ENCODE measurements around the gene MORC4. TPM values are rescaled to one million over a fixed set of nuclear protein-coding genes. Genes with fewer than 3 reads are reported as not detected.

The MORC4 gene
- polyA plus RNA-seq, 2 donors = 4.4 to 8.0 TPM

DNA sequence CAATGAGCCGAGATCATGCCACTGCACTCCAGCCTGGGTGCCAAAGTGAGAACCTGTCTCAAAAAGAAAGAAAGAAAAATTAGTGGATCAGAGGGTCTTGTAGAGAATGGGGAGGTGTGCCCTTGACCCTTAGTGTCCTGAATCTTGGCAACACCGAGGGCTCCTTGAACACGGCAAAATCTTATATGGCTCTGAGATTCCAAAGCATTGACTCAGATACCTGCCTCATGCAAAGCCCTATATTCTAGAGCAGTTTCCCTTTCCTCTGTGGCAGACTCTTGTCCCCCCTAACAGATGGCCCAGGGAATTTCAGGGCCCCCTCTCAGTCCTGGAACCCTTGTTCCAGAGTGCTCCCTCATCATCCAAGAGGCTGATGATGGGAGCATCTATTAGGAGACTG is 73.0 kb downstream of the MORC4 start:
- Histone ChIP-seq H3K4me3 (ENCODE audit: low read depth in 1 of 2, low read length in 2 of 2) (no peak overlapping the region), H3K4me1 (ENCODE audit: control insufficient read depth in 2 of 2, insufficient read depth in 2 of 2, low read length in 1 of 2) (no peaks in the 10 kb centered on the region), H3K9me3 (ENCODE audit: control insufficient read depth in 2 of 2, insufficient read depth in 1 of 2, low read depth in 1 of 2, low read length in 1 of 2) (no peaks in the 10 kb centered on the region), H3K36me3 (ENCODE audit: control insufficient read depth in 2 of 2, insufficient read depth in 2 of 2, low read length in 1 of 2) (no peaks in the 10 kb centered on the region), H3K27ac (ENCODE audit: low read depth in 2 of 2, low read length in 1 of 2) (no peak overlapping the region), H3K27me3 (ENCODE audit: control insufficient read depth in 1 of 2, insufficient read depth in 2 of 2, low read length in 2 of 2) (peaks cover 0 to 3% of the 10 kb centered on the region in 2 donors)
- WGBS, 2 donors = 82 to 85% methylated on average over 3 of the region's 3 CpGs

GRCh38 chrX:106921637-106922036 is 78.4 kb downstream of the MORC4 start:
- WGBS, 2 donors = 66 to 69% methylated on average over 2 of the region's 2 CpGs
- no peaks in the 10 kb centered on the region for H3K9me3 ChIP-seq (ENCODE audit: control insufficient read depth in 2 of 2, insufficient read depth in 1 of 2, low read depth in 1 of 2, low read length in 1 of 2)
- H3K4me1 ChIP-seq (ENCODE audit: control insufficient read depth in 2 of 2, insufficient read depth in 2 of 2, low read length in 1 of 2) = peaks cover 0 to 3% of the 10 kb centered on the region in 2 donors
- peaks cover 0 to 9% of the 10 kb centered on the region in 2 donors for H3K27me3 ChIP-seq (ENCODE audit: control insufficient read depth in 1 of 2, insufficient read depth in 2 of 2, low read length in 2 of 2)
- no peaks in the 10 kb centered on the region for H3K36me3 ChIP-seq (ENCODE audit: control insufficient read depth in 2 of 2, insufficient read depth in 2 of 2, low read length in 1 of 2)
- H3K27ac ChIP-seq (ENCODE audit: low read depth in 2 of 2, low read length in 1 of 2) = no peak overlapping the region
- H3K4me3 ChIP-seq (ENCODE audit: low read depth in 1 of 2, low read length in 2 of 2) = no peak overlapping the region

GRCh38 chrX:106919932-106920452 is 80.0 kb downstream of the MORC4 start, which contains the start of gene CLDN2:
Gene CLDN2, plus strand, starts transcription at chrX:106920402. Its CDS starts 7,827 bp downstream, at chrX:106928229.
- peaks cover 0 to 3% of the 10 kb centered on the region in 2 donors for H3K4me1 ChIP-seq (ENCODE audit: control insufficient read depth in 2 of 2, insufficient read depth in 2 of 2, low read length in 1 of 2)
- peaks cover 0 to 14% of the 10 kb centered on the region in 2 donors for H3K27me3 ChIP-seq (ENCODE audit: control insufficient read depth in 1 of 2, insufficient read depth in 2 of 2, low read length in 2 of 2)
- H3K27ac ChIP-seq (ENCODE audit: low read depth in 2 of 2, low read length in 1 of 2) = no peak within 1 kb of the TSS
- no peaks in the 10 kb centered on the region for H3K36me3 ChIP-seq (ENCODE audit: control insufficient read depth in 2 of 2, insufficient read depth in 2 of 2, low read length in 1 of 2)
- no peaks in the 10 kb centered on the region for H3K9me3 ChIP-seq (ENCODE audit: control insufficient read depth in 2 of 2, insufficient read depth in 1 of 2, low read depth in 1 of 2, low read length in 1 of 2)
- WGBS, 2 donors = 52 to 54% methylated on average over 2 of the region's 2 CpGs
- no peak within 1 kb of the TSS for H3K4me3 ChIP-seq (ENCODE audit: low read depth in 1 of 2, low read length in 2 of 2)

GRCh38 chrX:106917830-106918500 is 82.0 kb downstream of the MORC4 start:
- 27 to 42% methylated on average over 6 of the region's 6 CpGs for WGBS, 2 donors
- H3K27ac ChIP-seq (ENCODE audit: low read depth in 2 of 2, low read length in 1 of 2) = no peak overlapping the region
- H3K27me3 ChIP-seq (ENCODE audit: control insufficient read depth in 1 of 2, insufficient read depth in 2 of 2, low read length in 2 of 2) = peaks cover 0 to 17% of the 10 kb centered on the region in 2 donors
- peaks cover 0 to 3% of the 10 kb centered on the region in 2 donors for H3K4me1 ChIP-seq (ENCODE audit: control insufficient read depth in 2 of 2, insufficient read depth in 2 of 2, low read length in 1 of 2)
- no peaks in the 10 kb centered on the region for H3K36me3 ChIP-seq (ENCODE audit: control insufficient read depth in 2 of 2, insufficient read depth in 2 of 2, low read length in 1 of 2)
- H3K9me3 ChIP-seq (ENCODE audit: control insufficient read depth in 2 of 2, insufficient read depth in 1 of 2, low read depth in 1 of 2, low read length in 1 of 2) = no peaks in the 10 kb centered on the region
- no peak overlapping the region for H3K4me3 ChIP-seq (ENCODE audit: low read depth in 1 of 2, low read length in 2 of 2)

DNA sequence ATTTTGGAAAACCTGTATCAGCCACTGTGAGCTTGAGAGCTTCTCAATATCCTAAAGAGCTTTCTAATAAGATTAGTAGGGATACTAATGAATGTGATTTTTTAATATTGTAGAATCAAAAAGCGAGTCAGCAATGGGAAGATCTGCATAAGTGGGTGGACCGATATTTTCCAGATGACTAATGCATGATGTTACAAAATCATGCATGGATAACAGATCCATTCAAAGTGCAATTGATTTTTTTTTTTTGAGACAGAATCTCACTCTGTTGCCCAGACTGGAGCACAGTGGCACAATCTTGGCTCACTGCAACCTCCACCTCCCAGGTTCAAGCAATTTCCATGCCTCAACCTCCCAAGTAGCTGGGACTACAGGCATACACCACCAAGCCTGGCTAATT is 87.1 kb downstream of the MORC4 start:
- Histone ChIP-seq H3K4me3 (ENCODE audit: low read depth in 1 of 2, low read length in 2 of 2) (no peak overlapping the region), H3K27ac (ENCODE audit: low read depth in 2 of 2, low read length in 1 of 2) (no peak overlapping the region), H3K4me1 (ENCODE audit: control insufficient read depth in 2 of 2, insufficient read depth in 2 of 2, low read length in 1 of 2) (no peaks in the 10 kb centered on the region), H3K27me3 (ENCODE audit: control insufficient read depth in 1 of 2, insufficient read depth in 2 of 2, low read length in 2 of 2) (peaks cover 0 to 13% of the 10 kb centered on the region in 2 donors), H3K36me3 (ENCODE audit: control insufficient read depth in 2 of 2, insufficient read depth in 2 of 2, low read length in 1 of 2) (no peaks in the 10 kb centered on the region), H3K9me3 (ENCODE audit: control insufficient read depth in 2 of 2, insufficient read depth in 1 of 2, low read depth in 1 of 2, low read length in 1 of 2) (no peaks in the 10 kb centered on the region)
- 31 to 59% methylated on average over 2 of the region's 2 CpGs for WGBS, 2 donors

DNA sequence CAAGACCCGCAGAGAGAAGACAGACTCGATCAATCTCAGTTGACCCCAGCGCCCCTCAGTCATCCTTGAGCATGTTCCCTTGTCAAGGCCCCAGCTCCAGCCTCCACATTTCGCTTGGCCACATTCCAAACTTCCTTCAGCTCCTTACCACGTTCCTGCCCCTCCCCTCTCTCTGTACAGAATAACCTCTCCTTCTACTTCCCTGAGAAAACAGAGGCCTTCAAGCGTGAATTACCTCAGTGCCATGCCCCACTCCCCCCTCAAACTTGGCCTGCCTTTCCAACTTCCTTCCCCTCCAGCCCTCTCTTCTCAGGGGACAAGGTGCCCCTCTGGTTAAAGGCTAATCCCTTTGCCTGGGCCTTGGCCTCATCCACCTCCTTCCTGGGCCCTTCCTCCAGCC is 93.7 kb downstream of the MORC4 start:
- Histone ChIP-seq H3K9me3 (ENCODE audit: control insufficient read depth in 2 of 2, insufficient read depth in 1 of 2, low read depth in 1 of 2, low read length in 1 of 2) (no peaks in the 10 kb centered on the region), H3K4me3 (ENCODE audit: low read depth in 1 of 2, low read length in 2 of 2) (no peak overlapping the region), H3K27ac (ENCODE audit: low read depth in 2 of 2, low read length in 1 of 2) (no peak overlapping the region), H3K27me3 (ENCODE audit: control insufficient read depth in 1 of 2, insufficient read depth in 2 of 2, low read length in 2 of 2) (no peaks in the 10 kb centered on the region), H3K4me1 (ENCODE audit: control insufficient read depth in 2 of 2, insufficient read depth in 2 of 2, low read length in 1 of 2) (no peaks in the 10 kb centered on the region), H3K36me3 (ENCODE audit: control insufficient read depth in 2 of 2, insufficient read depth in 2 of 2, low read length in 1 of 2) (no peaks in the 10 kb centered on the region)
- 53 to 58% methylated on average over 6 of the region's 6 CpGs for WGBS, 2 donors

DNA sequence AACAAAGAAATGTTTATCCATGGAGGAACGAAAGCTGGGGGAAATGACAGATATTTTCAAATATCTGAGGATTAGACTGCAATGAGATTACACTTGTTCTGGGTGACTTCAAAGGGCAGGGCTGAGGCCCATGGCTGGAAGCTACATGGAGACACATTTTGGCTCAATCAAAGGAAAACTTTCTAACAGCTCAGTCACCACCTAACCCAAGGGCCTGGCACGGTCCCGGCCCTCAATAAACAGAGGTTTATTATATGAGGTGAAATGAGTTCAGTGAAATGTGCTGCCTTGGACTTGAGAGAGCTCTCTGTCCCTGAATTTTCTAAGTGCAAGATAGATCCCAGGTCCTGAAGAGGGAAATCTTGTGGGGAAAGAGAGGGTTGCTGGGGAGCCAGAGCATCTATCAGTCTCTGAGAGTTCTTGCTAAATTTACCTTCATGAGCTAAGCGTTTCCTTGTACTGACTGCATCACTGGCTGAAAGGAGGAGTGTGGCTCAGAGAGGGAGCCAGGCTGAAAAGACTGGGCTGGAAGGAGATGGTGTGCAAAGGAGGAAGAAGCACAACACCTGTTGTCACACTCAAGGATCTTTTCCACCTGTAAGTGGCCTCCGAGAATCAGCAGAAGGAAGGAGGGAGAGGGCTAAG is 94.8 kb downstream of the MORC4 start:
- Histone ChIP-seq H3K27ac (ENCODE audit: low read depth in 2 of 2, low read length in 1 of 2) (no peak overlapping the region), H3K9me3 (ENCODE audit: control insufficient read depth in 2 of 2, insufficient read depth in 1 of 2, low read depth in 1 of 2, low read length in 1 of 2) (no peaks in the 10 kb centered on the region), H3K27me3 (ENCODE audit: control insufficient read depth in 1 of 2, insufficient read depth in 2 of 2, low read length in 2 of 2) (peaks cover 0 to 10% of the 10 kb centered on the region in 2 donors), H3K4me1 (ENCODE audit: control insufficient read depth in 2 of 2, insufficient read depth in 2 of 2, low read length in 1 of 2) (no peaks in the 10 kb centered on the region), H3K4me3 (ENCODE audit: low read depth in 1 of 2, low read length in 2 of 2) (no peak overlapping the region), H3K36me3 (ENCODE audit: control insufficient read depth in 2 of 2, insufficient read depth in 2 of 2, low read length in 1 of 2) (no peaks in the 10 kb centered on the region)
- WGBS, 2 donors = 55 to 66% methylated on average over 5 of the region's 5 CpGs

GRCh38 chrX:106903856-106904528 is 96.0 kb downstream of the MORC4 start:
- no peaks in the 10 kb centered on the region for H3K4me1 ChIP-seq (ENCODE audit: control insufficient read depth in 2 of 2, insufficient read depth in 2 of 2, low read length in 1 of 2)
- no peaks in the 10 kb centered on the region for H3K36me3 ChIP-seq (ENCODE audit: control insufficient read depth in 2 of 2, insufficient read depth in 2 of 2, low read length in 1 of 2)
- no peaks in the 10 kb centered on the region for H3K9me3 ChIP-seq (ENCODE audit: control insufficient read depth in 2 of 2, insufficient read depth in 1 of 2, low read depth in 1 of 2, low read length in 1 of 2)
- H3K4me3 ChIP-seq (ENCODE audit: low read depth in 1 of 2, low read length in 2 of 2) = no peak overlapping the region
- no peak overlapping the region for H3K27ac ChIP-seq (ENCODE audit: low read depth in 2 of 2, low read length in 1 of 2)
- WGBS, 2 donors = 77 to 82% methylated on average over 5 of the region's 5 CpGs
- peaks cover 0 to 13% of the 10 kb centered on the region in 2 donors for H3K27me3 ChIP-seq (ENCODE audit: control insufficient read depth in 1 of 2, insufficient read depth in 2 of 2, low read length in 2 of 2)

DNA sequence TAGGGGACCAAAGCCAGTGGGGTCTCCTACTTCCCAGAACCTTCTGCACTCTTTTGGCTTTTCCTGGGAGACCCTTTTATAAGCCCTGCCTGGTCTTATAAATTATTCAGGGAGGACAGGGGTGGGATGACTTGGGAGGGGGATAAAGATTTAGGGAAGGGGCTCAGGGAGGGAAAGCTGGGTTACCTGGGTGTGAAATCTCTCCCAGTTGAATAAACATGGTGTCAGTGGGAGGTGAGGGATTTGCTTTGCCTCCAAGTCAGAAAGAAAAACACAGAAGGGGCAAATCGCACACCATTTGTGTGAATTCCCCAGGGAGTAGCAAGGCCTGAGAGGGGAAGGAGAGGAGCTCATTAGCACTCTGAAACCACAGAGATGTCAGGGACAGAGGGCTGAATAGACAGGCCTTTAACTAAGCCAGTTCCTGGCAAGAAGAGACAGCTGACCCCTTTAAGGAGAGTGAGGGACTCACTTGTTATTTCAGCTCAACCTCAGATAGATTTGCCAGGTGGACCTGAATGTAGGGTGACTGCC is 96.7 kb downstream of the MORC4 start, which contains the start of gene RIPPLY1:
TSS of gene RIPPLY1 (minus strand) at position 51 of the 534 bp plus-strand sequence. CDS start 54 bp downstream, outside the sequence.
- 82 to 89% methylated on average over 1 of the region's 1 CpG for WGBS, 2 donors
- Histone ChIP-seq H3K27ac (ENCODE audit: low read depth in 2 of 2, low read length in 1 of 2) (no peak within 1 kb of the TSS), H3K36me3 (ENCODE audit: control insufficient read depth in 2 of 2, insufficient read depth in 2 of 2, low read length in 1 of 2) (no peaks in the 10 kb centered on the region), H3K4me1 (ENCODE audit: control insufficient read depth in 2 of 2, insufficient read depth in 2 of 2, low read length in 1 of 2) (no peaks in the 10 kb centered on the region), H3K27me3 (ENCODE audit: control insufficient read depth in 1 of 2, insufficient read depth in 2 of 2, low read length in 2 of 2) (peaks cover 0 to 13% of the 10 kb centered on the region in 2 donors), H3K9me3 (ENCODE audit: control insufficient read depth in 2 of 2, insufficient read depth in 1 of 2, low read depth in 1 of 2, low read length in 1 of 2) (no peaks in the 10 kb centered on the region), H3K4me3 (ENCODE audit: low read depth in 1 of 2, low read length in 2 of 2) (no peak within 1 kb of the TSS)
